Fibroblast of pulmonary artery (primary cell): Measurements from ENCODE around the gene PLPPR1.
A peak's percentile ranks its signal among the peaks of the same experiment; 100 is the strongest.
"Not testable (repeated sequence)": the region's sequence is repeated elsewhere in the genome, so short reads cannot be mapped to it uniquely, and the experiment has no call there.

Experiments used
- DNase-seq: peaks from one replicate; pipeline ENCODE4 v3.0.0-alpha.2; 2010; ENCODE audit warnings: low read depth
- H3K4me3 ChIP-seq: replicated peaks from 2 replicates; pipeline ENCODE4 v1.5.1; 2011; ENCODE audit warnings: low read depth, mild to moderate bottlenecking, control low read depth, low read length, moderate library complexity
- TF ChIP-seq, protein P1 (sequence below): IDR thresholded peaks from 2 replicates; pipeline ENCODE4 v1.5.1; 2011; ENCODE audit warnings: mild to moderate bottlenecking, control low read depth, low read length, inconsistent platforms; ENCODE audit errors: missing control alignments

PLPPR1 gene

GRCh38 chr9:101268426-101268825 is 239.9 kb downstream of the PLPPR1 start:
- TF ChIP-seq, protein P1, sequence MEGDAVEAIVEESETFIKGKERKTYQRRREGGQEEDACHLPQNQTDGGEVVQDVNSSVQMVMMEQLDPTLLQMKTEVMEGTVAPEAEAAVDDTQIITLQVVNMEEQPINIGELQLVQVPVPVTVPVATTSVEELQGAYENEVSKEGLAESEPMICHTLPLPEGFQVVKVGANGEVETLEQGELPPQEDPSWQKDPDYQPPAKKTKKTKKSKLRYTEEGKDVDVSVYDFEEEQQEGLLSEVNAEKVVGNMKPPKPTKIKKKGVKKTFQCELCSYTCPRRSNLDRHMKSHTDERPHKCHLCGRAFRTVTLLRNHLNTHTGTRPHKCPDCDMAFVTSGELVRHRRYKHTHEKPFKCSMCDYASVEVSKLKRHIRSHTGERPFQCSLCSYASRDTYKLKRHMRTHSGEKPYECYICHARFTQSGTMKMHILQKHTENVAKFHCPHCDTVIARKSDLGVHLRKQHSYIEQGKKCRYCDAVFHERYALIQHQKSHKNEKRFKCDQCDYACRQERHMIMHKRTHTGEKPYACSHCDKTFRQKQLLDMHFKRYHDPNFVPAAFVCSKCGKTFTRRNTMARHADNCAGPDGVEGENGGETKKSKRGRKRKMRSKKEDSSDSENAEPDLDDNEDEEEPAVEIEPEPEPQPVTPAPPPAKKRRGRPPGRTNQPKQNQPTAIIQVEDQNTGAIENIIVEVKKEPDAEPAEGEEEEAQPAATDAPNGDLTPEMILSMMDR = no peak

DNA sequence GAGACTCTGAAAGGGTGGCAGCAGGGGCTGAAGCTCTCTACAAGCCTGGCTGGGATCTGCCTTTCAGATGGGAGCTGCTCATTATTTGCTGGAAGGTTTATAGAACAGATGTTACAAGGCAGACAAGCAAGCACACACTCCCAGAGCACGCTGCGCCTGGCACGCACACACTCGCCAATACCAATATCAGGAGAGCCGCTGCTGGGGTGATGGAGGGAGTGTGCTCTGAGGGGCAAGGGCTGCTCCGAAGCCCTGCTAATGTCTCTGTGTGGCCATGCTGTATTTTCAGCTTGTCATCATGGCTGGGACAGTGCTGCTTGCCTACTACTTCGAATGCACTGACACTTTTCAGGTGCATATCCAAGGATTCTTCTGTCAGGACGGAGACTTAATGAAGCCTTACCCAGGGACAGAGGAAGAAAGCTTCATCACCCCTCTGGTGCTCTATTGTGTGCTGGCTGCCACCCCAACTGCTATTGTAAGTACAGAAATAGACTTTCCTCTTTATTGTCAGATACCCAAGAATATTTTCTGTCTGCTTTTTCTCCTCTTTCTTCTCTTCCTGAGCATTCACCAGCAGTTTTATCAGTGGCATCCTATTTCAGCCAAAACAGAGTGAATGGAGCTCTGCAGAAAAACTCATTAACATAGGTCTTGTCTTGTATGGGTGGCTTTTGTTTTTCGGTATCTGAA is 241.2 kb downstream of the PLPPR1 start:
- no peak for DNase-seq
- H3K4me3 ChIP-seq = no peak overlapping the region
- TF ChIP-seq, protein P1 = no peak

More at GRCh38 chr9:101268426-101268825, 239.9 kb downstream of the PLPPR1 start:
- H3K4me3 ChIP-seq = no peak overlapping the region
- no peak for DNase-seq

DNA sequence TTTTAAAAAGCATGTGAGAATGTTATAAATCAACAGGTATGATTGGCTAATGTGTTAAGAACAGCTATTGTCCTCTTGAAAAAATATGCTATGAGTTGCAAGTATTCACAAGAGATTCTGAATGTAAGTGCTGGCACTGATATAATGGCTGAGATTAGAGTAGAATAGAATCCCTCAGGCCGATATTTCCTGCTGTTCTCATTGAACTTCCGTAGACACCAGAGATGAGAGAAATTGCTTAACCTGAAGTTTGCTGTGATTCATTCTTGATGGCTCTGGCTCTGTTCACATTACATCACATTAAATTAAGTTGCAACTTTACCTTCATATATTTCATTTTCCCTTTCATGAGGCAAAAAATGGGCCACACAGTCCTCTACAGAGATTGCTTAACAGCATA is 241.8 kb downstream of the PLPPR1 start:
- TF ChIP-seq, protein P1 = no peak
- H3K4me3 ChIP-seq = no peak overlapping the region
- peak; percentile 1 for DNase-seq

DNA sequence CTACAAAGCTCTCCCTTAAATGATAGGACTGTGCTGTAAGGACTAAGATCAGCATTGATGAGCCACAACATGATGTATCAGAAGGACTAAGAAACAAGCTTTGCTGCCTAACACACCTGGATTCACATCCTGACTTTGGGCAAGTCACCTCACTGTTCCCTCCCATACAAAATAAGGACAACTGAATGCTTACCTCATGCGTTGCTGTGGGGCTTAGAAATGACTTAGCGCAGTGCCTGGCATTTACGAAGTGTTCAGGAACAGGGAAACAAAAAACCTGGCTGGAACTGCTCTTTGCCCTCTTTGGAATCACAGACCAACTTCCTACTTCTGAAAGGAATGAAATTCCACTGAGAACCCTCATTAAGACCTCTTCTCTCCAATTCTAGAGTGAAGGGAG is 242.6 kb downstream of the PLPPR1 start:
- no peak for DNase-seq

GRCh38 chr9:101274971-101275768 is 246.6 kb downstream of the PLPPR1 start:
- DNase-seq = no peak
- H3K4me3 ChIP-seq = no peak overlapping the region
- TF ChIP-seq, protein P1 = no peak

More for the DNA sequence above, 242.6 kb downstream of the PLPPR1 start:
- no peak overlapping the region for H3K4me3 ChIP-seq
- TF ChIP-seq, protein P1 = no peak

DNA sequence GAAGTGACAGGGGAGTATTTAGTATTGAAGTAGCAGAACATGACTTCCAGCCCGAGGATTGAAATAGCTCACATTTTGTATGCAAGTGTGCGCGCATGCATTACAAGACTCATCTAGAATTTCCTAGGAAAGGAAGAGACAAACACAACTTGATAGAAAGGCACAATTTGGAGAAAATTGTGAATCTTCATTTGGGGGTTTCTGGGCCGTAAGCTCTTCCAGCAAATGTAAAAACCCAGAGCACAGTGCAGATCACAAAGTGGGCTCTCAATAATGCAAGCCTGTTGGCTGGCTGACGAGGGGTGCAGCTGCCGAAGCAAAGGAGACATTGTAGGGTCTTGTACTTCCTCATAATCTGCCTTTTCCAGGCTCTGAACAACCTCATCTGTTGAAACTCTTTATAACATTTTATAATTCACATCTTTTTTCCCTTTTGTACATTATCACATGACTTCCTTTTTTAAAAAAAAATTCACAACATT is 247.3 kb downstream of the PLPPR1 start:
- no peak for DNase-seq
- no peak overlapping the region for H3K4me3 ChIP-seq
- TF ChIP-seq, protein P1 = no peak

DNA sequence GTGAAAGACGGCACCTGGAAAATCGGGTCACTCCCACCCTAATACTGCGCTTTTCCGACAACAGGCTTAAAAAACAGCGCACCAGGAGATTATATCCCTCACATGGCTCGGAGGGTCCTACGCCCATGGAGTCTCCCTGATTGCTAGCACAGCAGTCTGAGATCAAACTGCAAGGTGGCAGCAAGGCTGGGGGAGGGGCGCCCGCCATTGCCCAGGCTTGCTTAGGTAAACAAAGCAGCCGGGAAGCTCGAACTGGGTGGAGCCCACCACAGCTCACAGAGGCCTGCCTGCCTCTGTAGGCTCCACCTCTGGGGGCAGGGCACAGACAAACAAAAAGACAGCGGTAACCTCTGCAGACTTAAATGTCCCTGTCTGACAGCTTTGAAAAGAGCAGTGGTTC is 262.5 kb downstream of the PLPPR1 start:
- H3K4me3 ChIP-seq, DNase-seq: not testable (repeated sequence)
